Transverse colon (tissue), 4 donors: ENCODE measurements around the gene NFKBIL1.

Source experiments
- POLR2AphosphoS5 ChIP-seq, 3 donors: sonication (generic); formaldehyde crosslinking; IDR thresholded peaks; one replicate each; pipeline ENCODE4 v1.6.1; 2016; ENCODE audit warnings: antibody characterized with exemption in 3 of 3
- TF ChIP-seq, protein P1 (sequence below), 5 experiments: fragments of 200-600 bp in 3 of 5; fragments of 450-650 bp in 2 of 5; sonication (generic) in 3 of 5; IDR thresholded peaks; 1 replicate in 2 of 5; 2 replicates in 3 of 5; pipeline ENCODE4 v1.5.1; 2016 to 2017; ENCODE audit warnings: antibody characterized with exemption in 5 of 5, inconsistent platforms in 3 of 5, mild to moderate bottlenecking in 2 of 5, moderate library complexity in 1 of 5

- TF ChIP-seq, protein P1, sequence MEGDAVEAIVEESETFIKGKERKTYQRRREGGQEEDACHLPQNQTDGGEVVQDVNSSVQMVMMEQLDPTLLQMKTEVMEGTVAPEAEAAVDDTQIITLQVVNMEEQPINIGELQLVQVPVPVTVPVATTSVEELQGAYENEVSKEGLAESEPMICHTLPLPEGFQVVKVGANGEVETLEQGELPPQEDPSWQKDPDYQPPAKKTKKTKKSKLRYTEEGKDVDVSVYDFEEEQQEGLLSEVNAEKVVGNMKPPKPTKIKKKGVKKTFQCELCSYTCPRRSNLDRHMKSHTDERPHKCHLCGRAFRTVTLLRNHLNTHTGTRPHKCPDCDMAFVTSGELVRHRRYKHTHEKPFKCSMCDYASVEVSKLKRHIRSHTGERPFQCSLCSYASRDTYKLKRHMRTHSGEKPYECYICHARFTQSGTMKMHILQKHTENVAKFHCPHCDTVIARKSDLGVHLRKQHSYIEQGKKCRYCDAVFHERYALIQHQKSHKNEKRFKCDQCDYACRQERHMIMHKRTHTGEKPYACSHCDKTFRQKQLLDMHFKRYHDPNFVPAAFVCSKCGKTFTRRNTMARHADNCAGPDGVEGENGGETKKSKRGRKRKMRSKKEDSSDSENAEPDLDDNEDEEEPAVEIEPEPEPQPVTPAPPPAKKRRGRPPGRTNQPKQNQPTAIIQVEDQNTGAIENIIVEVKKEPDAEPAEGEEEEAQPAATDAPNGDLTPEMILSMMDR (IDR thresholded peaks at IDR 0.05), result no peak
- no peak for TF ChIP-seq POLR2AphosphoS5 (IDR thresholded peaks at IDR 0.05)
These were observed 24.9 kb downstream of the NFKBIL1 start, which contains the start of gene LTA for GRCh38 chr6:31572041-31572911.
